Effector memory CD4-positive, alpha-beta T cell (primary cell): ENCODE measurements around the gene NPAS2.

ENCODE experiments used
- DNase-seq, 3 donors: peaks; one replicate each; pipeline ENCODE4 v3.0.0-alpha.2; 2020
- H3K27ac ChIP-seq: 2 replicates; pipeline ENCODE4 v1.7.0; 2013; ENCODE audit warnings: mild to moderate bottlenecking, low read length, moderate library complexity; ENCODE audit not compliant: insufficient read depth, poor library complexity, severe bottlenecking
- H3K27me3 ChIP-seq: replicated peaks from 2 replicates; pipeline ENCODE4 v1.7.0; 2013; ENCODE audit warnings: mild to moderate bottlenecking, low read length; ENCODE audit not compliant: insufficient read depth, control insufficient read depth, poor library complexity, severe bottlenecking
- H3K36me3 ChIP-seq: 2 replicates; pipeline ENCODE4 v1.7.0; 2013; ENCODE audit warnings: mild to moderate bottlenecking, low read length, moderate library complexity; ENCODE audit not compliant: control insufficient read depth, insufficient read depth
- H3K4me1 ChIP-seq: 2 replicates; pipeline ENCODE4 v1.7.0; 2013; ENCODE audit warnings: low read length, mild to moderate bottlenecking; ENCODE audit not compliant: control insufficient read depth, insufficient read depth, poor library complexity, severe bottlenecking
- H3K4me3 ChIP-seq: 2 replicates; pipeline ENCODE4 v1.7.0; 2013; ENCODE audit warnings: low read length, low read depth, mild to moderate bottlenecking; ENCODE audit not compliant: insufficient read depth, poor library complexity, severe bottlenecking
- H3K9me3 ChIP-seq: 2 replicates; pipeline ENCODE4 v1.7.0; 2013; ENCODE audit warnings: mild to moderate bottlenecking, low read length, moderate library complexity; ENCODE audit not compliant: control insufficient read depth

The NPAS2 gene

GRCh38 chr2:100941646-100942240, 121.8 kb downstream of the NPAS2 start:
- H3K4me1 ChIP-seq: no peaks in the 10 kb centered on the region
- no peaks in the 10 kb centered on the region for H3K27me3 ChIP-seq
- no peak overlapping the region for H3K27ac ChIP-seq
- no peaks in the 10 kb centered on the region for H3K9me3 ChIP-seq
- no peak for DNase-seq
- H3K4me3 ChIP-seq: peak overlapping the region; percentile 27
- no peaks in the 10 kb centered on the region for H3K36me3 ChIP-seq

DNA sequence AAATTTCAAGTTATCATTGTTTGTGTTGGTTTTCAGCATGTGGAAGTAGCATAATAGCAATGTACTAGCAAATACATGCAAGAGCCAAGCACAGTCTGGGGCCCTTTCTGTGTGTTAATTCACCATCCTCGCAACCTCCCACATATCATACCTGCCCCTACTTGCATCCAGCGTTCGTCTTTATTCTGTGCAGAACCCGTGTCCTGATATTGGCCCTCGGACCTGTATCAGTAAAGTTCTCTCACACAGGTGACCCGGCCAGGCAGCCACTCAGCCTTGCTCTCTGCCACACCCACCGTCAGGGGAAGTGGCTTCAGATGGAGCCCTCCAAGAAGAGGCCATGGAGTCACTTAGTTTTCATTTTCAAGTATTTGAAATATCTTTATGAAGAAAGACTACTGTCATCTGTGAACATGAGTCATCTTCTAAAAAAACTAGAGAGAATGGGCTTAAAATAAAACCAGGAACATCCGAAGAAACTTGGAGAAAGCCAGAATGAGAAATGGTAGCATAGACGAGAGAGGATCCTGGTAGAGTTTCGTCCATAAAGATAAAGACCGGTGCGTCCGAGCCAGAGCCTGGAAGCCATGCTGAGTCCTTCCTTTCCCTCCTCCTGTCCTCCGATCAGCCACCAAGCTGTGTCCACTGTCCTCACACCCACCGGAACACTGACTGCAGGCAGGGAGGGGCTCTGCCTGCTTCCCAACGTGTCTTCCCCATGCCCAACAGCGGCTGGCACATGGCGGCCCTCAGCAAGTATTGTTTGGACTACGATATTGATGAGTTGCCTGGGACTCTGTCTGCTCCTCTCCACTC, 124.9 kb downstream of the NPAS2 start:
- no peak overlapping the region for H3K27ac ChIP-seq
- no peak overlapping the region for H3K4me3 ChIP-seq
- no peaks in the 10 kb centered on the region for H3K4me1 ChIP-seq
- no peaks in the 10 kb centered on the region for H3K36me3 ChIP-seq
- H3K27me3 ChIP-seq: no peaks in the 10 kb centered on the region
- DNase-seq: no peak
- H3K9me3 ChIP-seq: no peaks in the 10 kb centered on the region

DNA sequence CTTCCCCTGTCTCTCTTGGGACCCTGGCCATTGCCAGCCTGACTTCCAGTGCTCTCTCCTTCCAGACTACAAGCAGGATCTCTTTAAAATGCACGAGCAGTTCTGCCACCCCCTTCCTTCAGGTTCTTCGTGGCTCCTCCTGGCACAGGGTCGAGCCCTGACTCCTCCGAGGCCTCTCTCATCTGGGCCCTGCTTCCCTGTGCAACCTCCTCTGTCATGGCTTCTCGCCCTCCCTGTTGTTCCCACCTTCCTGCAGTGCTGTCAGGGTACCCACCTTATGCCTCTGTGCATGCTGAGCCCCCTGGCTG, 125.4 kb downstream of the NPAS2 start:
- Histone ChIP-seq H3K4me3 (no peak overlapping the region), H3K4me1 (no peaks in the 10 kb centered on the region), H3K27ac (no peak overlapping the region), H3K36me3 (no peaks in the 10 kb centered on the region), H3K9me3 (no peaks in the 10 kb centered on the region), H3K27me3 (no peaks in the 10 kb centered on the region)
- DNase-seq: no peak

DNA sequence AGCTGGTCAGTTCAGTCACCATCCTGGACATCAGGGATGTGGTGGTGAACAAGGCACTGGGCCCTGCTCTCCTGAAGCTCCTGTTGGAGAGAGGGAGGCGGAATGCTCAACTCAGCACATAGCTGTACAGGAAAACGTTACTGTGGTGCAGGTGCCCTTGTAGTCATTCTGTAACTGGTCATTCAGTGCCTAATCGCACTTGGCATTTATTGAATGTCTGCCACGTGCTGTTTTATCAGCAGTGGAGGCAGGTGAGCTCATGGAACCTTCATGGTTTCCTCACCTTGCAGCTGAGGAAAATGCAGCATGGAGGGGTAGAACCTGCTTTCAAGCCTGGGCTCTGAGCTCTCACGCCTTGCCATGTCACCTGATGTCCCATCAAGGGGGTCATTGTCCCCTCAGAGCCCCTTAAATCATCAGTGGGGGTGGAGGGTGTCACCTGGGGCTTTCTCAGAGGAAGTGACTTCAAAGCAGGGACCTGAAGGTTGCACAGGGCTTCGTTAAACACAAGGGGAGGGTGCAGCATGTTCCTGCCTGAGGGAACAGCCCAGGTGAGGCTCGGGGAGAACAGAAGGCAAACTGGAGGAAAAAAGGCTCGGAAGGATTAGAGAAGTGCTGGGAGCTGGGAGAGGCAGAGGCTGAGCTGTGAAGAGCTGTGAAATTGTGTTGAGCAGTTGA, 126.1 kb downstream of the NPAS2 start:
- Histone ChIP-seq H3K27me3 (no peaks in the 10 kb centered on the region), H3K27ac (no peak overlapping the region), H3K4me1 (no peaks in the 10 kb centered on the region), H3K36me3 (no peaks in the 10 kb centered on the region), H3K4me3 (no peak overlapping the region), H3K9me3 (no peaks in the 10 kb centered on the region)
- no peak for DNase-seq

- Histone ChIP-seq H3K9me3 (no peaks in the 10 kb centered on the region), H3K36me3 (no peaks in the 10 kb centered on the region), H3K27me3 (no peaks in the 10 kb centered on the region), H3K4me1 (no peaks in the 10 kb centered on the region), H3K27ac (no peak overlapping the region), H3K4me3 (no peak overlapping the region)
- DNase-seq: no peak
Measured at GRCh38 chr2:100948942-100949811, 129.2 kb downstream of the NPAS2 start.

- H3K36me3 ChIP-seq: no peaks in the 10 kb centered on the region
- no peak overlapping the region for H3K4me3 ChIP-seq
Measured at GRCh38 chr2:100952512-100952911, 132.6 kb downstream of the NPAS2 start.

DNA sequence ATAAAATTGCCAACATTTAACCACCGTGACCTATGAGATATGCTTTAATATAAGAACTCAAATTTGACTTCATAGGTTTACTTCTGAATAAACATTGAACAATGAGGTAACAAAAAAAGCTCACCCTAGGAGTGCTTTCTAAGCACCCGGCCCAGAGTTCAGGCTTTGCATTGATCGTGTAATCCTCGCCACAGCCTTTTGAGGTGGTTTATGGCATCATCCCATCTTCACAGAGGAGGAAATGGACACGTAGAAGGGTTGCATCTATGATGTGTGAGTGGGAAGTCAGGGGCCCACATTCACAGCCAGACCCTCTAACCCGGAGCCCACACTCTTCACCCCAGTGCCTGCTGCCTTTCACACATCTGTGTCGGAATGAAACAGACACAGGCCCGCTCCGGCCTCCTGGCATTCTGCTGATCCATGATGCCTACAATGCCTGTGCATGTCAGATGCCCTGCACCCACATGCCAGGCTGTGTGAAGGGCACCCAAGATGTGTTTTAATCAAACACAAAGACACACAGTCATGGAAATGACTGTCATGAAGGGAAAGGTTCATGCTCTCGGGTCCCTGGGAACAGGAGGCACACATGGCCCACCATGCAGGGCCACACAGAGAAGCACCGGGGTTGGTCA, 133.6 kb downstream of the NPAS2 start:
- Histone ChIP-seq H3K36me3 (no peaks in the 10 kb centered on the region), H3K9me3 (no peaks in the 10 kb centered on the region), H3K4me3 (no peak overlapping the region), H3K27ac (no peak overlapping the region), H3K27me3 (no peaks in the 10 kb centered on the region), H3K4me1 (no peaks in the 10 kb centered on the region)
- no peak for DNase-seq

More at GRCh38 chr2:100952512-100952911, 132.6 kb downstream of the NPAS2 start:
- Histone ChIP-seq H3K27me3 (no peaks in the 10 kb centered on the region), H3K27ac (no peak overlapping the region), H3K4me1 (no peaks in the 10 kb centered on the region), H3K9me3 (no peaks in the 10 kb centered on the region)
- DNase-seq: no peak

DNA sequence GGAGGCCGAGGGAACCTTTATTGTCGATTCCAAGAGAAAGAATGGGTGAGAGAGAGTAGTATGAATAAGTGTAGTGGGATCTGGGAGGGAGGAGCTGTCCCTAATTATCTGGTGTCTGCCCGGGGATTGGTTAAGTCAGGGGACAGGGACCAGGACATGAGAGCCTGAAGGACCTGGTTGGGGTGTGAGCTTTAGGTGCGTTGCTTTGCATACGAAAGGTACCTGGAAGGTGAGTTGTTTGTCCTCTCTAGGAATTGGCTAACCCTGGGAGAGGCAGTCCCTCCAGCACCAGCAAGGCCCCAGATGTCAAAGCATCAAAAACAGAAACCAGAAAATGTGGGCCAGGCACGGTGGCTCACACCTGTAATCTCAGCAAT, 134.1 kb downstream of the NPAS2 start:
- no peaks in the 10 kb centered on the region for H3K4me1 ChIP-seq
- no peak overlapping the region for H3K27ac ChIP-seq
- DNase-seq: no peak
- no peaks in the 10 kb centered on the region for H3K27me3 ChIP-seq
- H3K36me3 ChIP-seq: no peaks in the 10 kb centered on the region
- no peak overlapping the region for H3K4me3 ChIP-seq
- H3K9me3 ChIP-seq: no peaks in the 10 kb centered on the region

GRCh38 chr2:100955226-100955625, 135.3 kb downstream of the NPAS2 start:
- H3K27me3 ChIP-seq: no peaks in the 10 kb centered on the region
- H3K36me3 ChIP-seq: no peaks in the 10 kb centered on the region
- DNase-seq: no peak
- H3K27ac ChIP-seq: no peak overlapping the region
- no peaks in the 10 kb centered on the region for H3K4me1 ChIP-seq
- H3K9me3 ChIP-seq: no peaks in the 10 kb centered on the region
- no peak overlapping the region for H3K4me3 ChIP-seq
